Measurements from ENCODE around the gene BPHL. TPM values are rescaled to one million over a fixed set of nuclear protein-coding genes. Genes with fewer than 3 reads are reported as not detected.

Gene BPHL
- total RNA-seq, 1 experiment from 2014 or later = 31.3 TPM

DNA sequence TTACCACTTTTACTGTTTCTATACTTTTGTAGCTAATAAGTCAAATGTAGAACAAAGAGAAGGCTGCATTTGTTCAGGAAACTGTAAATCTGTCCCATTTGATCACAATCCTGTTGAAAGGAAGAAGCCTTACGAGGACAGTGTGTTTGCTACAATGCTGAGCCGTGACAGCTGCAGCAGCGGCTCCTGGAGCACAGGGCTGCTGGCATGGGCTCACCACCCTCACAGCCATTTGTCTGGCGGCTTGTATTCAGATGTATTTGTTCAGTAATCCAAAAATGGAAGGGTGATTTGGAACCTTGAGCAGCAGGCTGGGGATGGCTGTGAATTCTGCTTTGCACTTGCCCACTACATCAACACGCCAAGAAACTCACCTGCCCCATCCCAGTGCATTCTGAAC lies 33.2 kb downstream of the BPHL start:
- Histone ChIP-seq H3K27ac (ENCODE audit: low read depth, low read length) (no peak overlapping the region), H3K79me2 (ENCODE audit: insufficient read depth, low read length) (peaks cover 1% of the 10 kb centered on the region; the same call in 1 of the 2 replicates), H2AFZ (ENCODE audit: low read depth, low read length, poor library complexity, severe bottlenecking) (no peak overlapping the region), H3K4me1 (ENCODE audit: control insufficient read depth in 1 of 2, insufficient read depth in 2 of 2, low read length in 2 of 2) (peaks cover 0 to 5% of the 10 kb centered on the region in 2 experiments; a peak in 1 of 4 replicates), H4K20me1 (ENCODE audit: insufficient read depth) (no peaks in the 10 kb centered on the region), H3K4me3 (replicated peaks in 1 of 2; ENCODE audit: low read depth in 1 of 2, low read length in 2 of 2) (no peak overlapping the region), H3K9ac (ENCODE audit: low read length) (no peak overlapping the region), H3K9me3 (ENCODE audit: control insufficient read depth in 1 of 2, insufficient read depth in 1 of 2, low read depth in 1 of 2, low read length in 2 of 2) (no peaks in the 10 kb centered on the region), H3K36me3 (ENCODE audit: control insufficient read depth in 1 of 2, insufficient read depth in 2 of 2, low read length in 2 of 2) (peaks cover 9 to 11% of the 10 kb centered on the region in 2 experiments; a peak in 3 of 4 replicates), H3K4me2 (ENCODE audit: low read length) (no peak overlapping the region), H3K27me3 (ENCODE audit: insufficient read depth, low read length) (no peaks in the 10 kb centered on the region), H3K9me2 (ENCODE audit: insufficient read depth) (no peaks in the 10 kb centered on the region)
- ATAC-seq (no peak), DNase-seq (ENCODE audit: low read depth, low spot score) (no peak)
- ChIA-PET POLR2A (no interaction called here), RAD21 (ENCODE audit: low non-redundant PET in 1 of 2, low total read pairs in 2 of 2, uncharacterized antibody in 2 of 2, unreplicated experiment in 2 of 2) (no interaction called here), CTCF (no interaction called here)
- TF ChIP-seq JUND (IDR thresholded peaks at IDR 0.05) (no peak), EGR1 (IDR thresholded peaks at IDR 0.05; ENCODE audit: low read depth) (no peak), SIN3A (IDR thresholded peaks at IDR 0.05; ENCODE audit: low read depth) (no peak), POLR2A (IDR thresholded peaks at IDR 0.05; ENCODE audit: borderline replicate concordance, extremely low read depth, insufficient read depth, insufficient read length) (no peak), FOSL1 (IDR thresholded peaks at IDR 0.05; ENCODE audit: low read depth) (no peak), ZNF274 (IDR thresholded peaks at IDR 0.05; ENCODE audit: low read depth, low read length) (no peak), SRF (IDR thresholded peaks at IDR 0.05; ENCODE audit: low read depth) (no peak), CEBPB (IDR thresholded peaks at IDR 0.05; ENCODE audit: low read depth) (no peak), RAD21 (IDR thresholded peaks at IDR 0.05; ENCODE audit: low read depth) (no peak), ELF1 (IDR thresholded peaks at IDR 0.05; ENCODE audit: borderline replicate concordance, low read depth) (no peak), YY1 (IDR thresholded peaks at IDR 0.05; ENCODE audit: extremely low read depth, insufficient replicate concordance, low read depth, low read length) (no peak), SP1 (IDR thresholded peaks at IDR 0.05; ENCODE audit: low read depth) (no peak), POLR2AphosphoS5 (IDR thresholded peaks at IDR 0.05; ENCODE audit: low read depth, low read length) (no peak)
- TF ChIP-seq, protein P1, sequence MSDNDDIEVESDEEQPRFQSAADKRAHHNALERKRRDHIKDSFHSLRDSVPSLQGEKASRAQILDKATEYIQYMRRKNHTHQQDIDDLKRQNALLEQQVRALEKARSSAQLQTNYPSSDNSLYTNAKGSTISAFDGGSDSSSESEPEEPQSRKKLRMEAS (IDR thresholded peaks at IDR 0.05) = no peak
- TF ChIP-seq, protein P2, sequence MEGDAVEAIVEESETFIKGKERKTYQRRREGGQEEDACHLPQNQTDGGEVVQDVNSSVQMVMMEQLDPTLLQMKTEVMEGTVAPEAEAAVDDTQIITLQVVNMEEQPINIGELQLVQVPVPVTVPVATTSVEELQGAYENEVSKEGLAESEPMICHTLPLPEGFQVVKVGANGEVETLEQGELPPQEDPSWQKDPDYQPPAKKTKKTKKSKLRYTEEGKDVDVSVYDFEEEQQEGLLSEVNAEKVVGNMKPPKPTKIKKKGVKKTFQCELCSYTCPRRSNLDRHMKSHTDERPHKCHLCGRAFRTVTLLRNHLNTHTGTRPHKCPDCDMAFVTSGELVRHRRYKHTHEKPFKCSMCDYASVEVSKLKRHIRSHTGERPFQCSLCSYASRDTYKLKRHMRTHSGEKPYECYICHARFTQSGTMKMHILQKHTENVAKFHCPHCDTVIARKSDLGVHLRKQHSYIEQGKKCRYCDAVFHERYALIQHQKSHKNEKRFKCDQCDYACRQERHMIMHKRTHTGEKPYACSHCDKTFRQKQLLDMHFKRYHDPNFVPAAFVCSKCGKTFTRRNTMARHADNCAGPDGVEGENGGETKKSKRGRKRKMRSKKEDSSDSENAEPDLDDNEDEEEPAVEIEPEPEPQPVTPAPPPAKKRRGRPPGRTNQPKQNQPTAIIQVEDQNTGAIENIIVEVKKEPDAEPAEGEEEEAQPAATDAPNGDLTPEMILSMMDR (IDR thresholded peaks at IDR 0.05 in 2 of 3, conservative IDR thresholded peaks at IDR 0.05 in 1 of 3; ENCODE audit: borderline replicate concordance in 1 of 3, insufficient read depth in 1 of 3, low read depth in 2 of 3, low read length in 2 of 3) = no peak
- TF ChIP-seq, protein P3, sequence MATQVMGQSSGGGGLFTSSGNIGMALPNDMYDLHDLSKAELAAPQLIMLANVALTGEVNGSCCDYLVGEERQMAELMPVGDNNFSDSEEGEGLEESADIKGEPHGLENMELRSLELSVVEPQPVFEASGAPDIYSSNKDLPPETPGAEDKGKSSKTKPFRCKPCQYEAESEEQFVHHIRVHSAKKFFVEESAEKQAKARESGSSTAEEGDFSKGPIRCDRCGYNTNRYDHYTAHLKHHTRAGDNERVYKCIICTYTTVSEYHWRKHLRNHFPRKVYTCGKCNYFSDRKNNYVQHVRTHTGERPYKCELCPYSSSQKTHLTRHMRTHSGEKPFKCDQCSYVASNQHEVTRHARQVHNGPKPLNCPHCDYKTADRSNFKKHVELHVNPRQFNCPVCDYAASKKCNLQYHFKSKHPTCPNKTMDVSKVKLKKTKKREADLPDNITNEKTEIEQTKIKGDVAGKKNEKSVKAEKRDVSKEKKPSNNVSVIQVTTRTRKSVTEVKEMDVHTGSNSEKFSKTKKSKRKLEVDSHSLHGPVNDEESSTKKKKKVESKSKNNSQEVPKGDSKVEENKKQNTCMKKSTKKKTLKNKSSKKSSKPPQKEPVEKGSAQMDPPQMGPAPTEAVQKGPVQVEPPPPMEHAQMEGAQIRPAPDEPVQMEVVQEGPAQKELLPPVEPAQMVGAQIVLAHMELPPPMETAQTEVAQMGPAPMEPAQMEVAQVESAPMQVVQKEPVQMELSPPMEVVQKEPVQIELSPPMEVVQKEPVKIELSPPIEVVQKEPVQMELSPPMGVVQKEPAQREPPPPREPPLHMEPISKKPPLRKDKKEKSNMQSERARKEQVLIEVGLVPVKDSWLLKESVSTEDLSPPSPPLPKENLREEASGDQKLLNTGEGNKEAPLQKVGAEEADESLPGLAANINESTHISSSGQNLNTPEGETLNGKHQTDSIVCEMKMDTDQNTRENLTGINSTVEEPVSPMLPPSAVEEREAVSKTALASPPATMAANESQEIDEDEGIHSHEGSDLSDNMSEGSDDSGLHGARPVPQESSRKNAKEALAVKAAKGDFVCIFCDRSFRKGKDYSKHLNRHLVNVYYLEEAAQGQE (IDR thresholded peaks at IDR 0.05; ENCODE audit: low read depth) = no peak
- intact Hi-C loops (cut with micrococcal nuclease) = no loop called here
- no TSS peak for BruUV-seq (replicated peaks)

Data from HCT116 (cell line).